Fibroblast of mammary gland (primary cell): ENCODE results near the gene WWOX.
"Not testable (repeated sequence)": the region's sequence is repeated elsewhere in the genome, so short reads cannot be mapped to it uniquely, and the experiment has no call there.

Source experiments
- DNase-seq: peaks from one replicate; pipeline ENCODE4 v3.0.0-alpha.2; 2010; ENCODE audit warnings: low read depth
- H3K4me3 ChIP-seq: 2 replicates; pipeline ENCODE4 v1.5.1; 2011; ENCODE audit warnings: low read depth, mild to moderate bottlenecking, low read length, moderate library complexity; ENCODE audit not compliant: control insufficient read depth
- CTCF ChIP-seq: conservative IDR thresholded peaks from 2 replicates; pipeline ENCODE4 v1.5.1; 2011; ENCODE audit warnings: low read depth, low read length, inconsistent platforms; ENCODE audit not compliant: control insufficient read depth, insufficient read depth

Gene WWOX

GRCh38 chr16:78596348-78596995 is 497.0 kb downstream of the WWOX start:
- no peak for DNase-seq
- TF ChIP-seq CTCF: no peak

GRCh38 chr16:78596996-78597422 is 497.6 kb downstream of the WWOX start:
- TF ChIP-seq CTCF: no peak
- no peak for DNase-seq
- no peak overlapping the region for H3K4me3 ChIP-seq

More at GRCh38 chr16:78596348-78596995, 497.0 kb downstream of the WWOX start:
- no peak overlapping the region for H3K4me3 ChIP-seq

GRCh38 chr16:78597809-78598570 is 498.5 kb downstream of the WWOX start:
- no peak for DNase-seq
- H3K4me3 ChIP-seq: no peak overlapping the region
- TF ChIP-seq CTCF: no peak

- no peak for TF ChIP-seq CTCF
- H3K4me3 ChIP-seq: no peak overlapping the region
- DNase-seq: no peak
Measured at GRCh38 chr16:78599271-78599670, 499.8 kb downstream of the WWOX start.

GRCh38 chr16:78604423-78605062 is 505.1 kb downstream of the WWOX start:
- not testable (repeated sequence) for H3K4me3 ChIP-seq, DNase-seq

GRCh38 chr16:78605548-78606101 is 506.2 kb downstream of the WWOX start:
- no peak for TF ChIP-seq CTCF
- no peak for DNase-seq
- H3K4me3 ChIP-seq: no peak overlapping the region

- DNase-seq: no peak
- no peak overlapping the region for H3K4me3 ChIP-seq
- no peak for TF ChIP-seq CTCF
Measured at GRCh38 chr16:78606545-78606944, 507.1 kb downstream of the WWOX start.
